Measurements from ENCODE around the gene COL9A3.

DNA sequence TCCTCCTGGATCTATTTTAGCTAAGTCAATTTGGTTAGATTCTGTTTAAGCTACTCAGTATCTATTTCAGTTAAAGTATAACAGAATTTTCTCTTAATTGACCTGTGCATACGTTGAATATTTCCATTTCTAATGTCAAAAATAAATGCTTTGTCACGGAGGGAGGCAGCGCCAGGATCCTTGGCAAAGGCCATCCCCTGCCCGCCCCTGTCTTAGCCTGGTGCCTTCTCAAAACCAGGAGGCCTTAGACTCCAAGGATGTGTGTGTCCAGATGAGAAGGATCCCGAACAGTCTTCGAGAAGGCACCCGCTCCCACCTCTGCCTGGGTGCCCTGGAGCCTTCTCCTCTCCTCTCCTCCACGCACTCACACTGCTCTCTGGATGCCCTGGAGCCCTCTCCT is 22.4 kb downstream of the COL9A3 start:
- no peak for TF ChIP-seq POLR2AphosphoS5 (IDR thresholded peaks at IDR 0.05; ENCODE audit: low read depth, low read length)
- TF ChIP-seq POLR2A (IDR thresholded peaks at IDR 0.05; ENCODE audit: low read depth, low read length): no peak

All from GM12892 (cell line).